HUES6 (cell line): Measurements from ENCODE around the gene ARHGEF10L.

Experiments used
- H3K27ac ChIP-seq: 2 replicates; pipeline ENCODE4 v1.7.0; 2013; ENCODE audit warnings: low read depth, mild to moderate bottlenecking, low read length, inconsistent platforms
- H3K27me3 ChIP-seq: 2 replicates; pipeline ENCODE4 v1.6.1; 2013; ENCODE audit warnings: low read length; ENCODE audit not compliant: control insufficient read depth, insufficient read depth
- H3K36me3 ChIP-seq: 2 replicates; pipeline ENCODE4 v1.6.1; 2013; ENCODE audit warnings: low read length; ENCODE audit not compliant: control insufficient read depth, insufficient read depth
- H3K4me1 ChIP-seq: 2 replicates; pipeline ENCODE4 v1.6.1; 2013; ENCODE audit warnings: low read length; ENCODE audit not compliant: control insufficient read depth, insufficient read depth
- H3K4me3 ChIP-seq: 2 replicates; pipeline ENCODE4 v1.5.1; 2013; ENCODE audit warnings: low read depth, low read length
- H3K9ac ChIP-seq: one replicate; pipeline ENCODE4 v1.6.1; 2013; ENCODE audit warnings: mild to moderate bottlenecking, low read length
- H3K9me3 ChIP-seq: 2 replicates; pipeline ENCODE4 v1.6.1; 2013; ENCODE audit warnings: low read depth, low read length; ENCODE audit not compliant: control insufficient read depth, insufficient read depth

The ARHGEF10L gene

GRCh38 chr1:17643861-17644703 lies 104.6 kb downstream of the ARHGEF10L start:
- H3K9ac ChIP-seq, result no peak overlapping the region
- H3K4me1 ChIP-seq, result no peaks in the 10 kb centered on the region
- H3K27me3 ChIP-seq, result no peaks in the 10 kb centered on the region
- H3K4me3 ChIP-seq, result no peak overlapping the region
- H3K27ac ChIP-seq, result no peak overlapping the region
- no peaks in the 10 kb centered on the region for H3K9me3 ChIP-seq
- peaks cover 33% of the 10 kb centered on the region for H3K36me3 ChIP-seq

GRCh38 chr1:17645068-17645911 lies 105.8 kb downstream of the ARHGEF10L start:
- Histone ChIP-seq H3K27ac (no peak overlapping the region), H3K9me3 (no peaks in the 10 kb centered on the region), H3K4me1 (no peaks in the 10 kb centered on the region), H3K4me3 (no peak overlapping the region), H3K36me3 (peaks cover 25% of the 10 kb centered on the region), H3K27me3 (no peaks in the 10 kb centered on the region), H3K9ac (no peak overlapping the region)

- no peaks in the 10 kb centered on the region for H3K9me3 ChIP-seq
- no peak overlapping the region for H3K9ac ChIP-seq
- H3K27ac ChIP-seq, result no peak overlapping the region
- peaks cover 16% of the 10 kb centered on the region for H3K36me3 ChIP-seq
- no peaks in the 10 kb centered on the region for H3K27me3 ChIP-seq
- H3K4me3 ChIP-seq, result no peak overlapping the region
- no peaks in the 10 kb centered on the region for H3K4me1 ChIP-seq
These were observed 107.2 kb downstream of the ARHGEF10L start for GRCh38 chr1:17646444-17647280.

- no peaks in the 10 kb centered on the region for H3K9me3 ChIP-seq
- no peak overlapping the region for H3K9ac ChIP-seq
- H3K27me3 ChIP-seq, result no peaks in the 10 kb centered on the region
- H3K4me1 ChIP-seq, result no peaks in the 10 kb centered on the region
- no peak overlapping the region for H3K27ac ChIP-seq
- H3K36me3 ChIP-seq, result peaks cover 16% of the 10 kb centered on the region
- H3K4me3 ChIP-seq, result no peak overlapping the region
These were observed 109.1 kb downstream of the ARHGEF10L start for GRCh38 chr1:17648457-17649145.

- Histone ChIP-seq H3K27me3 (no peaks in the 10 kb centered on the region), H3K4me1 (no peaks in the 10 kb centered on the region), H3K9me3 (no peaks in the 10 kb centered on the region), H3K4me3 (no peak overlapping the region), H3K9ac (no peak overlapping the region), H3K36me3 (peaks cover 18% of the 10 kb centered on the region), H3K27ac (no peak overlapping the region)
These were observed 110.0 kb downstream of the ARHGEF10L start for GRCh38 chr1:17649371-17650106.

GRCh38 chr1:17653276-17653675 lies 113.8 kb downstream of the ARHGEF10L start:
- Histone ChIP-seq H3K27me3 (no peaks in the 10 kb centered on the region), H3K36me3 (peaks cover 45% of the 10 kb centered on the region)

GRCh38 chr1:17653728-17654351 lies 114.3 kb downstream of the ARHGEF10L start:
- H3K27ac ChIP-seq, result no peak overlapping the region
- H3K4me3 ChIP-seq, result no peak overlapping the region
- H3K4me1 ChIP-seq, result no peaks in the 10 kb centered on the region
- no peaks in the 10 kb centered on the region for H3K27me3 ChIP-seq
- no peak overlapping the region for H3K9ac ChIP-seq
- H3K36me3 ChIP-seq, result peaks cover 45% of the 10 kb centered on the region
- H3K9me3 ChIP-seq, result no peaks in the 10 kb centered on the region

More at GRCh38 chr1:17653276-17653675, 113.8 kb downstream of the ARHGEF10L start:
- Histone ChIP-seq H3K9ac (no peak overlapping the region), H3K4me3 (no peak overlapping the region), H3K4me1 (no peaks in the 10 kb centered on the region), H3K27ac (no peak overlapping the region), H3K9me3 (no peaks in the 10 kb centered on the region)

- Histone ChIP-seq H3K4me1 (no peaks in the 10 kb centered on the region), H3K9ac (no peak overlapping the region), H3K4me3 (no peak overlapping the region), H3K27me3 (no peaks in the 10 kb centered on the region), H3K27ac (no peak overlapping the region), H3K36me3 (peaks cover 47% of the 10 kb centered on the region), H3K9me3 (no peaks in the 10 kb centered on the region)
These were observed 115.0 kb downstream of the ARHGEF10L start for GRCh38 chr1:17654519-17654918.

- no peaks in the 10 kb centered on the region for H3K9me3 ChIP-seq
These were observed 115.7 kb downstream of the ARHGEF10L start for GRCh38 chr1:17655169-17655568.

More at GRCh38 chr1:17655169-17655568, 115.7 kb downstream of the ARHGEF10L start:
- no peak overlapping the region for H3K9ac ChIP-seq
- no peaks in the 10 kb centered on the region for H3K4me1 ChIP-seq
- H3K27me3 ChIP-seq, result no peaks in the 10 kb centered on the region
- H3K27ac ChIP-seq, result no peak overlapping the region
- H3K4me3 ChIP-seq, result no peak overlapping the region
- H3K36me3 ChIP-seq, result peaks cover 52% of the 10 kb centered on the region
